Measurements from ENCODE around the gene KLHL29. TPM values are rescaled to one million over a fixed set of nuclear protein-coding genes. Genes with fewer than 3 reads are reported as not detected.

KLHL29 gene
- total and polyA plus RNA-seq, 2 donors (not counting 3 experiments of a cell fraction or from before 2014, with no cell fraction given), result 4.6 to 12.7 TPM

DNA sequence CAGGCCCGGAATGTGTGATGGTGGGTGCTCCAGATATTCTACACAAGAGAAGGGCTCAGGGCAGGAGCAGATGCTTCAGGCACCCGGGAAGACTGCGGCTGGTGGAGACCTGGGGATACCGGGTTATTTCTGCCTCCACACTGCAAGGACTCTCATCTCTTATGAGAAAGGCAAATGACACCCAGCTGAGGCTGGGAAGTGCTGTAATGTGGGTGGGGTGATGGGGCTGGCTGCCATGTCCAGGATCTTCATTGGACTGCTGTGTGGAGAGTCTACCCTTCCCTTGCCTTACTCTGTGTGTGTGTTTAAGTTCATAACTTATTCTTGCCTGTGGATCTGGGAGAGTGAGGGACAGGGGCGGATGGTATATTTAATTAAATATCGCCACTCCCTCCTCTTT lies 124.1 kb downstream of the KLHL29 start:
- CTCF ChIA-PET, result interaction anchor here (1.4 to 2.5 kb wide), 2 partner anchors 11 to 12 kb away, joined by 3 to 7 read pairs; no protein-coding TSS in a partner anchor
- Histone ChIP-seq H3K36me3 (ENCODE audit: control insufficient read depth in 2 of 2, extremely low read depth in 1 of 2, insufficient read depth in 2 of 2, low read length in 2 of 2) (no peaks in the 10 kb centered on the region), H3K79me2 (ENCODE audit: control insufficient read depth, insufficient read depth, low read length) (no peaks in the 10 kb centered on the region), H3K9me1 (replicated peaks; ENCODE audit: control insufficient read depth, extremely low read depth, insufficient read depth, low read length) (no peaks in the 10 kb centered on the region), H3K9ac (replicated peaks; ENCODE audit: extremely low read depth, insufficient read depth, low read length) (no peak overlapping the region), H3K4me3 (replicated peaks in 1 of 3; ENCODE audit: insufficient read depth in 1 of 3, low read depth in 1 of 3, low read length in 3 of 3) (no peak overlapping the region), H3K4me1 (ENCODE audit: control insufficient read depth, extremely low read depth, insufficient read depth, low read length) (no peaks in the 10 kb centered on the region), H4K20me1 (replicated peaks; ENCODE audit: control insufficient read depth, extremely low read depth, insufficient read depth, low read length) (no peaks in the 10 kb centered on the region), H3K27ac (ENCODE audit: insufficient read depth, low read depth, low read length) (no peak overlapping the region), H3K9me3 (replicated peaks; ENCODE audit: control insufficient read depth, insufficient read depth, low read length) (no peaks in the 10 kb centered on the region), H3K27me3 (ENCODE audit: control insufficient read depth in 2 of 2, insufficient read depth in 2 of 2, low read length in 2 of 2) (no peaks in the 10 kb centered on the region), H3K4me2 (ENCODE audit: insufficient read depth, low read length) (no peak overlapping the region), H2AFZ (ENCODE audit: low read depth, low read length) (no peak overlapping the region)
- FAIRE-seq (no peak), DNase-seq (ENCODE audit: low read depth, low spot score) (no peak)
- intact Hi-C loops (cut with micrococcal nuclease), result no loop called here
- no TSS peak for BruUV-seq (replicated peaks)
- POLR2A ChIA-PET, result no interaction called here
- TF ChIP-seq, protein P1, sequence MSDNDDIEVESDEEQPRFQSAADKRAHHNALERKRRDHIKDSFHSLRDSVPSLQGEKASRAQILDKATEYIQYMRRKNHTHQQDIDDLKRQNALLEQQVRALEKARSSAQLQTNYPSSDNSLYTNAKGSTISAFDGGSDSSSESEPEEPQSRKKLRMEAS (IDR thresholded peaks at IDR 0.05; ENCODE audit: insufficient read depth, insufficient read length), result no peak
- TF ChIP-seq MYC (IDR thresholded peaks at IDR 0.05; ENCODE audit: low read depth, low read length), result no peak
- dilution Hi-C loops (cut with MboI; ENCODE audit: extremely low pct_ligation_motif_present, low sequenced_read_pairs), result no loop called here

DNA sequence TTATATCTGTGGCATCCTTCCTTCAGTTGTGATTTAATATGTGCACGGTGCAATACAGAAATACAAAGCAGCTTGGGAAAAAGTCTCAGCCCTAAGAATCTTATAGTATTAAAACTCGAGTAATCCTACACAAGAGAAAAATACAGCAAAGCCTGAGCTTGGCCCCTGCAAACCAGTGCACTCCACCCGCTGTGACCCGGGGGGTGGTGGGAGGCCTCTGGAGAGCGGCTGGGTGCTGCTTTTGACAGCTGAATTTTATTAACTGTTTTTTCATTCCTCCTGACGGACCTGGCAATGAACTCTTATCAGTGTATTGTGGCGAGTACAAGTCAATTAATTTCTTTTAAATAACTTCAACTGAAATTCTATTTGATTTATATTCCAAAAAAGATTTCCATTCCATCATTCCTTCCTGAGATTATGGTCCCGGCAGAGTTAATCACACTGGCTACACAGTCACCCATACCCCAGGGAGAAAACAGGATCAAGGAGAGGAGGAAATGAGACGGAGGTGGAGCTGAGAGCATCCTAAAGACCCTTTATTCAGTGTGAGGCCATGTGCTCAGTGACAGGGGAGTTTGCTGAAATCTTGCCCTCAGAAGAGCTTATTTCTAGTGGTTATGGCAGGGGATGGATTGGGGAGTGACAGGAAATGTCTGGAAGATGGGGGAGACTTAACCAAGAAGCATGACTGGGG lies 124.8 kb downstream of the KLHL29 start:
- no peaks in the 10 kb centered on the region for H3K9me1 ChIP-seq (replicated peaks; ENCODE audit: control insufficient read depth, extremely low read depth, insufficient read depth, low read length)
- no peak overlapping the region for H3K27ac ChIP-seq (ENCODE audit: insufficient read depth, low read depth, low read length)
- no peaks in the 10 kb centered on the region for H3K36me3 ChIP-seq (ENCODE audit: control insufficient read depth in 2 of 2, extremely low read depth in 1 of 2, insufficient read depth in 2 of 2, low read length in 2 of 2)
- CTCF ChIA-PET, result interaction anchor here (1.4 to 2.5 kb wide), 2 partner anchors 11 kb away, joined by 3 to 7 read pairs; no protein-coding TSS in a partner anchor
- H3K4me1 ChIP-seq (ENCODE audit: control insufficient read depth, extremely low read depth, insufficient read depth, low read length), result no peaks in the 10 kb centered on the region
- no peak overlapping the region for H3K4me2 ChIP-seq (ENCODE audit: insufficient read depth, low read length)
- no peaks in the 10 kb centered on the region for H3K79me2 ChIP-seq (ENCODE audit: control insufficient read depth, insufficient read depth, low read length)
- no peak overlapping the region for H3K9ac ChIP-seq (replicated peaks; ENCODE audit: extremely low read depth, insufficient read depth, low read length)
- DNase-seq (ENCODE audit: low read depth, low spot score) (no peak), FAIRE-seq (no peak)
- POLR2A ChIA-PET, result no interaction called here
- H2AFZ ChIP-seq (ENCODE audit: low read depth, low read length), result no peak overlapping the region
- intact Hi-C loops (cut with micrococcal nuclease), result no loop called here
- BruUV-seq (replicated peaks), result no TSS peak
- dilution Hi-C loops (cut with MboI; ENCODE audit: extremely low pct_ligation_motif_present, low sequenced_read_pairs), result no loop called here
- no peaks in the 10 kb centered on the region for H3K9me3 ChIP-seq (replicated peaks; ENCODE audit: control insufficient read depth, insufficient read depth, low read length)
- H3K27me3 ChIP-seq (ENCODE audit: control insufficient read depth in 2 of 2, insufficient read depth in 2 of 2, low read length in 2 of 2), result no peaks in the 10 kb centered on the region
- H3K4me3 ChIP-seq (replicated peaks in 1 of 3; ENCODE audit: insufficient read depth in 1 of 3, low read depth in 1 of 3, low read length in 3 of 3), result no peak overlapping the region
- TF ChIP-seq MYC (IDR thresholded peaks at IDR 0.05; ENCODE audit: low read depth, low read length) (no peak), JUN (IDR thresholded peaks at IDR 0.05; ENCODE audit: borderline replicate concordance, insufficient read depth, insufficient read length, low read depth) (no peak)
- no peaks in the 10 kb centered on the region for H4K20me1 ChIP-seq (replicated peaks; ENCODE audit: control insufficient read depth, extremely low read depth, insufficient read depth, low read length)

All from endothelial cell of umbilical vein (primary cell).